Kasumi-1 (cell line): ENCODE results near the gene LRRC3B.
A peak's percentile ranks its signal among the peaks of the same experiment; 100 is the strongest.

Source experiments
- DNase-seq, 2 experiments: peaks; one replicate each; lab custom pipeline; 2025; lab: John Stamatoyannopoulos, UW

The LRRC3B gene

GRCh38 chr3:26712211-26713026, 89.8 kb downstream of the LRRC3B start:
- peak; percentile 62 to 73 for DNase-seq

DNA sequence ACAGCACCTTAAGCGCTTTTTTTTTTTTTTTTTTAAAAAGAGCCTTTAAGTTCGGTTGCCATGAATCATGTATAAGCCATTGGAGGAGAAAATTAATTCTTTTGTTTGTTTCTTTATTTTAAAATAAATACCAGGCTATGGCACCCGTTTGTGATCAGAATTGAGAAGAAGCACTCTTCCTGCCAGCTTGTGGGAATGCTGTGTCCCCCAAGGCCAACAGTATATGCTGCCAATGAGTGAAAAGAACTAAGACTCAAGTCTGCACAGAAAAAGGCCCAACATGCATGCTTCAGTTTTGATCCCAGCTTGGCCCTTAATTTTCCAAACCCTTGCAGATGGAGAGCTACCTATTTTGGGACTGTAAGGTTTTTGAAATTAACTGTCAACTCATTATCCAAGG, 90.5 kb downstream of the LRRC3B start:
- DNase-seq = no peak

GRCh38 chr3:26714485-26714884, 91.9 kb downstream of the LRRC3B start:
- DNase-seq = no peak

GRCh38 chr3:26715431-26715830, 92.9 kb downstream of the LRRC3B start:
- no peak for DNase-seq

DNA sequence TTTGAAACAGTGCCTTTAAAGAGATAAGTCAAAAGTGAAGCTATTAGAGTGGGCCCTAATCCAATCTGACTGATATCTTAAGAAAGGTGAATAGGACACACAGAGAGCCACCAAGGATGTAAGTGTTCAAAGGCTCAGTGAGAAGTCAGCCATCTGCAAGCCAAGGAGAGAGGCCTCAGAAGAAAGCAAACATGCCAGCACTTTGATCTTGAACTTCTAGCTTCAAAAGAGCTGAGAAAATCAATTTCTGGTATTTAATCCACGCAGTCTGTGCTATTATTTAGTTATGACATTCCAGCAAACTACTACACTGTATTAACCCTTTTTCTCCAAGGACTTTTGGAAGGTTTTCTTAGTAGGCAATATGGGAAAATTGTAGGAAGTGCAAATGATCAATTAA, 95.7 kb downstream of the LRRC3B start:
- no peak for DNase-seq

GRCh38 chr3:26719134-26719533, 96.6 kb downstream of the LRRC3B start:
- DNase-seq = no peak

GRCh38 chr3:26721047-26721446, 98.5 kb downstream of the LRRC3B start:
- no peak for DNase-seq

- no peak for DNase-seq
Observed at GRCh38 chr3:26731843-26732242, 109.3 kb downstream of the LRRC3B start.

- DNase-seq = no peak
Observed at GRCh38 chr3:26750263-26750662, 127.7 kb downstream of the LRRC3B start.

- DNase-seq = no peak
Observed at GRCh38 chr3:26752466-26752865, 129.9 kb downstream of the LRRC3B start.

GRCh38 chr3:26753095-26753494, 130.5 kb downstream of the LRRC3B start:
- DNase-seq = no peak

GRCh38 chr3:26757978-26758377, 135.4 kb downstream of the LRRC3B start:
- DNase-seq = no peak
